Smooth muscle cell of the umbilical artery (primary cell): Measurements from ENCODE around the gene ZFP28. TPM values are rescaled to one million over a fixed set of nuclear protein-coding genes. Genes with fewer than 3 reads are reported as not detected.

Experiments
- total RNA-seq: library from RNA; depleted of rRNA; stranded (reverse); fragments of >200 nt; gene quantifications from 2 replicates; pipeline ENCODE4 v1.2.3, GENCODE V29; 2014

Gene ZFP28
- total RNA-seq: 9.5 and 14.3 TPM in 2 replicates

GRCh38 chr19:56538761-56539263 is at the start of gene ZFP28:
ZFP28 (plus strand) TSS chr19:56538948; CDS start chr19:56539019, 71 bp downstream.

GRCh38 chr19:56507446-56508289 is 31.1 kb upstream of the ZFP28 start, which contains the start of gene ZNF471:
ZNF471 (plus strand) TSS chr19:56507855; CDS start chr19:56511572, 3,717 bp downstream.

GRCh38 chr19:56567274-56568120 is 28.7 kb downstream of the ZFP28 start, which contains the start of gene ZNF470:
ZNF470 (plus strand) TSS chr19:56567468; CDS start chr19:56570312, 2,844 bp downstream.

GRCh38 chr19:56594783-56595547 is 56.2 kb downstream of the ZFP28 start, which contains the start of gene ZNF71:
ZNF71 (plus strand) TSS chr19:56595302; CDS start chr19:56601559, 6,257 bp downstream.

Other genes starting within 250 kb of the ZFP28 start
- gene ZSCAN5A, start 224.1 kb upstream of the ZFP28 start, total RNA-seq: 5.9 and 8.5 TPM in 2 replicates
- gene ZNF582, start 145.4 kb upstream of the ZFP28 start, total RNA-seq: 3.0 and 3.9 TPM in 2 replicates
- gene ZNF583, start 134.6 kb upstream of the ZFP28 start, total RNA-seq: 6.6 and 7.4 TPM in 2 replicates
- 9.2 and 10.0 TPM in 2 replicates for gene ZNF667, start 61.6 kb upstream of the ZFP28 start, total RNA-seq
- gene ZNF471, start 31.1 kb upstream of the ZFP28 start, total RNA-seq: 5.3 and 9.1 TPM in 2 replicates
- gene ZNF470, start 28.5 kb downstream of the ZFP28 start, total RNA-seq: 9.5 and 12.2 TPM in 2 replicates
- gene ZNF71, start 56.4 kb downstream of the ZFP28 start, total RNA-seq: 7.7 and 10.5 TPM in 2 replicates
- gene SMIM17, start 104.2 kb downstream of the ZFP28 start, total RNA-seq: 0.32 TPM in 1 of 2 replicates, not detected in the other
- 0.09 and 0.30 TPM in 2 replicates for gene ZNF835, start 132.8 kb downstream of the ZFP28 start, total RNA-seq